Hepatocyte (in vitro differentiated cells): ENCODE results near the gene DAB2IP.

Experiments
- CTCF ChIP-seq: fragments of 200-600 bp; sonication (generic); IDR thresholded peaks from 2 replicates; pipeline ENCODE4 v1.5.1; 2016; ENCODE audit warnings: antibody characterized with exemption, mild to moderate bottlenecking; ENCODE audit not compliant: poor library complexity
- EZH2 ChIP-seq: fragments of 200-600 bp; sonication (generic); IDR thresholded peaks from 2 replicates; pipeline ENCODE4 v1.6.1; 2016; ENCODE audit warnings: antibody characterized with exemption, mild to moderate bottlenecking, borderline replicate concordance
- EZH2phosphoT487 ChIP-seq: fragments of 200-600 bp; sonication (generic); IDR thresholded peaks from one replicate; pipeline ENCODE4 v1.6.1; 2018; ENCODE audit warnings: antibody characterized with exemption, mild to moderate bottlenecking, low read depth, moderate library complexity; ENCODE audit not compliant: unreplicated experiment, severe bottlenecking

- no peak for TF ChIP-seq CTCF
- TF ChIP-seq EZH2: no peak
- TF ChIP-seq EZH2phosphoT487: no peak
These were observed 137.4 kb downstream of the DAB2IP start for GRCh38 chr9:121788686-121789366.
